Measurements from ENCODE around the gene WDR64.

The WDR64 gene

DNA sequence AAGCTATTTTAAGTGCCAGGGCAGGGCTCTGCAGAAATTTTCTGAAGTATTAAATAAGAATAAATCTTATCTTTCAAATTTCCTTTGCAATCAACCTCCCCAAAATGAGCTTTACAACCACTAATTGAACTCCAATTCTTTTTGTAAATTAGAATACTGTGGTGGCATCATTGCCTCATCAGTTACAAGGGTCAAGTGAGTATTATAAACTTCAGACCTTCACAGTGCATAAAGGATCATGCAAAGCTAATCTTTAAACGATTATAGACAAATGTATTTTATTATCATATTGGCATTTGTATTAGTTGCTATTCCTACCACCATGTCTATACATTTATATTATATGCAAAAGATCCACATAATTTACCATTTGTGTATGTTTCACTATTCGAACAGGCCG, 19.1 kb upstream of the WDR64 start:
- H3K4me3 ChIP-seq (ENCODE audit: low read depth, low read length): no peak overlapping the region
- TF ChIP-seq CTCF (IDR thresholded peaks at IDR 0.05; ENCODE audit: low read depth, low read length, missing control alignments): no peak
- in situ Hi-C loops (cut with HindIII; ENCODE audit: low pct_ligation_motif_present, low sequenced_read_pairs): no loop called here
- DNase-seq: no peak
- H3K36me3 ChIP-seq (replicated peaks): peaks cover 10% of the 10 kb centered on the region
- H3K27ac ChIP-seq: no peak overlapping the region
- no peaks in the 10 kb centered on the region for H3K27me3 ChIP-seq (replicated peaks)

- H3K4me3 ChIP-seq (ENCODE audit: low read depth, low read length): no peak overlapping the region
Measured at GRCh38 chr1:241635556-241636152, 16.4 kb upstream of the WDR64 start.

DNA sequence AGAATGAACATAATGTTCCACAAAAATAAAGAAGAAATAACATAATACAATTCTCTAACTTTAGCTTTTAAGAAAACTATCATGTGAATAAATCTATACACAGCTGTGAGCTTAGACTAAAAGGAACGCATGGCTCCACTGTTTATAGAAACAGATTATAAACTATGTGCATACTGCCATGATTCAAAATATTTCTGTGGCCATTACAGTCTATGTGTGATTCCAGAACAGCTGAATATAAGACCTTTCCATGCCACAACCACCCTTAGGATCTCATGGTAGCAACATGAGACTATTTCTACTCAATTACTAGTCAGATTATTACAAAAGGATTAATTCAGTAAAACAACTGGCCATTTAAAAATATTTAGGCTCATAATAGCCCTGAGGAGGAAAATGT, 15.8 kb upstream of the WDR64 start:
- no peak for TF ChIP-seq CTCF (IDR thresholded peaks at IDR 0.05; ENCODE audit: low read depth, low read length, missing control alignments)
- H3K27ac ChIP-seq: no peak overlapping the region
- peaks cover 12% of the 10 kb centered on the region for H3K36me3 ChIP-seq (replicated peaks)
- in situ Hi-C loops (cut with HindIII; ENCODE audit: low pct_ligation_motif_present, low sequenced_read_pairs): no loop called here
- no peaks in the 10 kb centered on the region for H3K27me3 ChIP-seq (replicated peaks)
- DNase-seq: no peak
- H3K4me3 ChIP-seq (ENCODE audit: low read depth, low read length): no peak overlapping the region

More at GRCh38 chr1:241635556-241636152, 16.4 kb upstream of the WDR64 start:
- DNase-seq: no peak
- in situ Hi-C loops (cut with HindIII; ENCODE audit: low pct_ligation_motif_present, low sequenced_read_pairs): no loop called here
- peaks cover 12% of the 10 kb centered on the region for H3K36me3 ChIP-seq (replicated peaks)
- no peak overlapping the region for H3K27ac ChIP-seq
- no peak for TF ChIP-seq CTCF (IDR thresholded peaks at IDR 0.05; ENCODE audit: low read depth, low read length, missing control alignments)
- H3K27me3 ChIP-seq (replicated peaks): no peaks in the 10 kb centered on the region

DNA sequence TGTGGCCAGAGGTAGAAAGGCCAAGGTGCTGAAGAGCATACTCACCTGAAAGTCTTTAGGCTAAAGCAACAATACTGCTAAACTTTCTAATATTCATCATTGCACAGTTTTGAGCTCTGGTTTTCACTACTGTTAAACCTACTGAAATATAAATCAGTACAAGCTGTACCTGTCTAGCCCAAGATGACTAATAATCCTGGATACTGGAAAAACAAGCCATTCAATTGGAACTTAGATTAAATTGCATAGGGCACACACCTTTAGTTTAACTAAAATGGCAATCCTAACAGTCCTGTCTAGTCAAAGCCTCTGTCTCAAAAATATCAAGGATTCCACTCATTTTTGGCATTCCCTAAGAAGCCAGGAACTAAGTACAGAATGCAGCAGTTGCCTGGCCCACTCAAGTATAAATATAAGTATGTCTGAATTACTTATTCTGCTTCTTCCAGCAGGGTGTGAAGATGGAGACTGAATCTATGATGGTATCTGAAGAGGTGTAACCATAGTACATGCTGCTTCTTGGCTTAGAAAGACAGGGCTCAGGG, 15.0 kb upstream of the WDR64 start:
- in situ Hi-C loops (cut with HindIII; ENCODE audit: low pct_ligation_motif_present, low sequenced_read_pairs): no loop called here

DNA sequence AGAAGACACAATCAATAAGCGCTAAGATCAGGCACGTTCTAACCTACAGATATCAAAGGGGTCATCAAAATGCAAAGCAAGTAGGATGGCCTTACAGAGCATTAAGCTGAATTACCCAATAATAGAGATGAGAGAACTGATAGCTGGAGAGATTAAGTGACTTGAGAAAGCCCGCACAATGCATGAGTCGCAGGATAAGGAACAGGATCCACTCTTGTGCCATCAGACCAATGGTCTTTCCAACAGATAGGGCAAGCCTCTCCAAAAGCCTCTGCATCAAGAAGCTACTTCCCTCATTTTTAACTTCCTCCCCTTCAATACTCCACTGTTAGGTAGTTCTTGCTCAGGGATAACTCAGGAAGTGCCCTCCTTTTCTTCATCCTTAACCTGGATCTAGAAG, 14.5 kb upstream of the WDR64 start:
- in situ Hi-C loops (cut with HindIII; ENCODE audit: low pct_ligation_motif_present, low sequenced_read_pairs): no loop called here
- H3K27ac ChIP-seq: no peak overlapping the region
- DNase-seq: no peak
- no peak overlapping the region for H3K4me3 ChIP-seq (ENCODE audit: low read depth, low read length)
- H3K36me3 ChIP-seq (replicated peaks): peaks cover 12% of the 10 kb centered on the region
- H3K27me3 ChIP-seq (replicated peaks): no peaks in the 10 kb centered on the region
- TF ChIP-seq CTCF (IDR thresholded peaks at IDR 0.05; ENCODE audit: low read depth, low read length, missing control alignments): no peak

More for the DNA sequence above, 15.0 kb upstream of the WDR64 start:
- DNase-seq: no peak
- no peak overlapping the region for H3K27ac ChIP-seq
- no peak overlapping the region for H3K4me3 ChIP-seq (ENCODE audit: low read depth, low read length)
- H3K36me3 ChIP-seq (replicated peaks): peaks cover 12% of the 10 kb centered on the region
- TF ChIP-seq CTCF (IDR thresholded peaks at IDR 0.05; ENCODE audit: low read depth, low read length, missing control alignments): no peak
- no peaks in the 10 kb centered on the region for H3K27me3 ChIP-seq (replicated peaks)

All from brain microvascular endothelial cell (primary cell).